ENCODE results near the gene MIPEP.

Gene MIPEP

DNA sequence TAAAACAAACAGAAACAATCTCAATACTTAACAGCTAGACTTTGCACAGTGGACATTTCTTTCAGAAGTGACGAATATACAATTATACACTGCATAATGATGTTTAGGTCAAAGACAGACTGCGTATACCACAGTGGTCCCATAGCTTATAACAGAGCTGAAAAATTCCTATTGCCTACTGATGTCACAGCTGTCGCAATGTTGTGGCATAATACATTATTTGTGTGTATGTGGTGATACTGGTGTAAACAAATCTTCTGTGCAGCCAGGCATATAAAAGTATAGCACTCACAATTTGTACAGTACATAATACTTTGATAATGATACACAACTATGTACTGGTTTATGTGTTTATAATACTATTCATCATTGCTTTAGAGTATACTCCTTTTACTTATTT lies 202.3 kb downstream of the MIPEP start:
- TF ChIP-seq, protein P1, sequence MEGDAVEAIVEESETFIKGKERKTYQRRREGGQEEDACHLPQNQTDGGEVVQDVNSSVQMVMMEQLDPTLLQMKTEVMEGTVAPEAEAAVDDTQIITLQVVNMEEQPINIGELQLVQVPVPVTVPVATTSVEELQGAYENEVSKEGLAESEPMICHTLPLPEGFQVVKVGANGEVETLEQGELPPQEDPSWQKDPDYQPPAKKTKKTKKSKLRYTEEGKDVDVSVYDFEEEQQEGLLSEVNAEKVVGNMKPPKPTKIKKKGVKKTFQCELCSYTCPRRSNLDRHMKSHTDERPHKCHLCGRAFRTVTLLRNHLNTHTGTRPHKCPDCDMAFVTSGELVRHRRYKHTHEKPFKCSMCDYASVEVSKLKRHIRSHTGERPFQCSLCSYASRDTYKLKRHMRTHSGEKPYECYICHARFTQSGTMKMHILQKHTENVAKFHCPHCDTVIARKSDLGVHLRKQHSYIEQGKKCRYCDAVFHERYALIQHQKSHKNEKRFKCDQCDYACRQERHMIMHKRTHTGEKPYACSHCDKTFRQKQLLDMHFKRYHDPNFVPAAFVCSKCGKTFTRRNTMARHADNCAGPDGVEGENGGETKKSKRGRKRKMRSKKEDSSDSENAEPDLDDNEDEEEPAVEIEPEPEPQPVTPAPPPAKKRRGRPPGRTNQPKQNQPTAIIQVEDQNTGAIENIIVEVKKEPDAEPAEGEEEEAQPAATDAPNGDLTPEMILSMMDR (IDR thresholded peaks at IDR 0.05; ENCODE audit: extremely low read depth, insufficient read depth, missing control alignments): no peak
- no peak for DNase-seq (ENCODE audit: low spot score)
- in situ Hi-C loops (cut with MboI; ENCODE audit: low pct_unique_long_range_greater_than_20kb, low sequenced_read_pairs, unreplicated experiment): no loop called here

- DNase-seq (ENCODE audit: low spot score): no peak
- TF ChIP-seq, protein P1 (IDR thresholded peaks at IDR 0.05; ENCODE audit: extremely low read depth, insufficient read depth, missing control alignments): no peak
- in situ Hi-C loops (cut with MboI; ENCODE audit: low pct_unique_long_range_greater_than_20kb, low sequenced_read_pairs, unreplicated experiment): no loop called here
Measured at GRCh38 chr13:23685416-23685815, 203.8 kb downstream of the MIPEP start.

DNA sequence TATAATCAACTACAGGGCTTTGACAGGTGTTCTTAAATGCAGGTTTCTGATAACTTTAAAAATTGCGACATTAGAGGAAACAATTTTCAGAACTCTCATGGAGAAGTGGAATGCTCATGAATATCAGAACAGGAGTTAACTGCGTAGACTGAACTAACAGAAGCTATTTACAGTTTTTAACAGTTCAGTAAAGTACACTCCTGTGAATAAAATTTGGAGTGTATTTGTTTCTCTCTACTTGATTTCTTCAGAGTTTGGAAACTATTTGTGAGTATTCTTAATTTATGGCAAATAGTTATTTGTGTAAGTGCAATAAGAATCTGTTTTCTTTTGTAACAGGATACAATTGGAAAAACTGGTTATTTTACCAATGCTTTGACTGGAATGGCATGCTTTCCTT lies 204.6 kb downstream of the MIPEP start:
- TF ChIP-seq, protein P1 (IDR thresholded peaks at IDR 0.05; ENCODE audit: extremely low read depth, insufficient read depth, missing control alignments): no peak
- in situ Hi-C loops (cut with MboI; ENCODE audit: low pct_unique_long_range_greater_than_20kb, low sequenced_read_pairs, unreplicated experiment): no loop called here
- no peak for DNase-seq (ENCODE audit: low spot score)

DNA sequence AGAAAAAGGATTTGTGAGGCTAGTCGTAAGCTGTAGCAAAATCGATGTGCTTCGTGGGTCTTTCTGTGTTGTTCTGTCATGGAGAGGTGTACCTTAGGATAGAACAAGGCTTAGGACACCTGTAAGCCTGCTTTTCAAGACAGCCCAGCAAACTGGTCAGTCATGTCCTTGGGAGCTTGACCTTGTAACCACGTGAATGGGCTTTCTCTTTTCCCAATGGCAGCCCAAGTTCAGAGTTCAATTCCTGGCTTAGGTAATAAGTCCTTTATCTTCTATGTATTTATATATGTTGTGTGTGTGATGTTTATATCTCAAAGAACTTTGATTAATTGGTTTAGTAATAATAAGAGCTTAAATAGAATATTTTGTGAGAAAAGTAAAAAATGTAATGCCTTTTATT lies 206.1 kb downstream of the MIPEP start:
- TF ChIP-seq, protein P1 (IDR thresholded peaks at IDR 0.05; ENCODE audit: extremely low read depth, insufficient read depth, missing control alignments): no peak
- in situ Hi-C loops (cut with MboI; ENCODE audit: low pct_unique_long_range_greater_than_20kb, low sequenced_read_pairs, unreplicated experiment): no loop called here
- no peak for DNase-seq (ENCODE audit: low spot score)

DNA sequence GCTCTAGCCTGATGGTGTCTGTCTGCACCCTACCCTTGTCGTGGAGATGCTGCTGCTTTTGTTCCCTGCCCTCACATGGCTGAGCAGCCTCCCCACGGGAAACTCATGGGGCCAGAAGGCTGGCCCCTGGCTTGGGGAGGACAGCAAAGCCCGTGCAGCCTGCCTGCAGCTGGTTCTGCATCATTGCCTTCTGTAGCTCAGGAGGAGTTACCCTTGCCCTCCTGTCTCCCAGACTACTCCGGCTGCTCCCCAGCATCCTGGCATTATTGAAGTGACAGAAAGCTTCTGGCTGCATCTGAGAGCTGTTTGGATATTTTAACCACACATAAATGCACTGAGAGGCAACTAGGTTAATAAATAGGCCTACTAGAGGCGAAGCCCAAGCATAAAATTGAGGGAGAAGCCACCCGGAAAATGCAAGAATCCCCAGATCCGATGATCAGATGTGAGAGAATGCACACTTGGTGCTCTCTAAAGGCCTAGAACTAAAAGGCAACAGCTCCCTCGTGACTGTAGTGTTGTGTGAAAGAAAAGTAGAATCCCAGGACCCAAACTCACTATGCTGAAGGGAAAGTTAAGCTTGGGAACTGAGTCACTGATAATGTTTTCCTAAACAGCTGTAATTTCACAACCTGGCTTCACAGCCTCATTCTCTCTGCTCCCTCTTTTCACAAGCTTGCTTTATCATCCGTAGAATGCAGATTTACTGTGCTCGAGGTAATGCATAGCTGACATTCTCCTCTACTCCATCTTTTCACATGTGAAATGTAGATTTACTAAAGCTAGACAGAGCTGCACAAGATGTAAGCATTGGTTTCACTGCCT lies 208.1 kb downstream of the MIPEP start:
- no peak for DNase-seq (ENCODE audit: low spot score)
- in situ Hi-C loops (cut with MboI; ENCODE audit: low pct_unique_long_range_greater_than_20kb, low sequenced_read_pairs, unreplicated experiment): no loop called here
- TF ChIP-seq, protein P1 (IDR thresholded peaks at IDR 0.05; ENCODE audit: extremely low read depth, insufficient read depth, missing control alignments): no peak

All from GM13977 (cell line).